ENCODE results near the gene PROCR.
"Not testable (repeated sequence)": the region's sequence is repeated elsewhere in the genome, so short reads cannot be mapped to it uniquely, and the experiment has no call there.

PROCR gene

GRCh38 chr20:35167787-35168186 is 4.1 kb upstream of the PROCR start:
- no peak for ATAC-seq
- no peak for TF ChIP-seq PPARA (CRISPR knock-in tag; IDR thresholded peaks at IDR 0.05; ENCODE audit: borderline replicate concordance)
- no peak for TF ChIP-seq RARB (CRISPR knock-in tag; IDR thresholded peaks at IDR 0.05)
- TF ChIP-seq ZNF8 (CRISPR knock-in tag; IDR thresholded peaks at IDR 0.05): no peak
- no peak for TF ChIP-seq POU6F1 (CRISPR knock-in tag; IDR thresholded peaks at IDR 0.05; ENCODE audit: borderline replicate concordance, low read depth)
- TF ChIP-seq OSR1 (CRISPR knock-in tag; IDR thresholded peaks at IDR 0.05): no peak
- TF ChIP-seq ISL1 (CRISPR knock-in tag; IDR thresholded peaks at IDR 0.05): no peak
- TF ChIP-seq ESRRG (CRISPR knock-in tag; IDR thresholded peaks at IDR 0.05): no peak
- TF ChIP-seq ZFP30 (CRISPR knock-in tag; IDR thresholded peaks at IDR 0.05): no peak
- no peak for TF ChIP-seq ZNF70 (CRISPR knock-in tag; IDR thresholded peaks at IDR 0.05)
- TF ChIP-seq BACH2 (CRISPR knock-in tag; IDR thresholded peaks at IDR 0.05; ENCODE audit: borderline replicate concordance): no peak
- no peak for TF ChIP-seq TSHZ2 (CRISPR knock-in tag; IDR thresholded peaks at IDR 0.05)
- no peak for TF ChIP-seq TOX (CRISPR knock-in tag; IDR thresholded peaks at IDR 0.05; ENCODE audit: borderline replicate concordance)
- TF ChIP-seq TCF4 (CRISPR knock-in tag; IDR thresholded peaks at IDR 0.05; ENCODE audit: borderline replicate concordance): no peak
- TF ChIP-seq CSDC2 (CRISPR knock-in tag; IDR thresholded peaks at IDR 0.05): no peak
- TF ChIP-seq ZFP3 (CRISPR knock-in tag; IDR thresholded peaks at IDR 0.05): no peak

GRCh38 chr20:35168701-35169409 is 3.0 kb upstream of the PROCR start:
- not testable (repeated sequence) for ATAC-seq

- TF ChIP-seq TOX (CRISPR knock-in tag; IDR thresholded peaks at IDR 0.05; ENCODE audit: borderline replicate concordance) (no peak), ZNF70 (CRISPR knock-in tag; IDR thresholded peaks at IDR 0.05) (no peak)
- ATAC-seq: no peak
These were observed 477 bp upstream of the PROCR start for GRCh38 chr20:35171438-35171752.

- no peak for TF ChIP-seq GLIS3 (CRISPR knock-in tag; IDR thresholded peaks at IDR 0.05)
- no peak for TF ChIP-seq ISL1 (CRISPR knock-in tag; IDR thresholded peaks at IDR 0.05)
- no peak for TF ChIP-seq ZC3H10 (CRISPR knock-in tag; IDR thresholded peaks at IDR 0.05)
- no peak for TF ChIP-seq CSRNP3 (CRISPR knock-in tag; IDR thresholded peaks at IDR 0.05)
- TF ChIP-seq ZFP3 (CRISPR knock-in tag; IDR thresholded peaks at IDR 0.05): no peak
- no peak for TF ChIP-seq RARB (CRISPR knock-in tag; IDR thresholded peaks at IDR 0.05)
- TF ChIP-seq ZNF565 (CRISPR knock-in tag; conservative IDR thresholded peaks at IDR 0.05; ENCODE audit: low read depth): no peak
- no peak for TF ChIP-seq CSDC2 (CRISPR knock-in tag; IDR thresholded peaks at IDR 0.05)
- no peak for TF ChIP-seq TSHZ2 (CRISPR knock-in tag; IDR thresholded peaks at IDR 0.05)
- TF ChIP-seq ESRRG (CRISPR knock-in tag; IDR thresholded peaks at IDR 0.05): no peak
- no peak for TF ChIP-seq ARNTL (CRISPR knock-in tag; IDR thresholded peaks at IDR 0.05; ENCODE audit: borderline replicate concordance, low read depth)
- TF ChIP-seq ZNF70 (CRISPR knock-in tag; IDR thresholded peaks at IDR 0.05): no peak
- no peak for TF ChIP-seq PATZ1 (CRISPR knock-in tag; IDR thresholded peaks at IDR 0.05; ENCODE audit: borderline replicate concordance)
- no peak for TF ChIP-seq TCF4 (CRISPR knock-in tag; IDR thresholded peaks at IDR 0.05; ENCODE audit: borderline replicate concordance)
- no peak for TF ChIP-seq BACH2 (CRISPR knock-in tag; IDR thresholded peaks at IDR 0.05; ENCODE audit: borderline replicate concordance)
- no peak for TF ChIP-seq CREB5 (CRISPR knock-in tag; IDR thresholded peaks at IDR 0.05; ENCODE audit: low read depth)
- no peak for TF ChIP-seq OSR1 (CRISPR knock-in tag; IDR thresholded peaks at IDR 0.05)
- no peak for TF ChIP-seq ZNF8 (CRISPR knock-in tag; IDR thresholded peaks at IDR 0.05)
- TF ChIP-seq TOX (CRISPR knock-in tag; IDR thresholded peaks at IDR 0.05; ENCODE audit: borderline replicate concordance): no peak
- no peak for ATAC-seq
These were observed 548 bp downstream of the PROCR start for GRCh38 chr20:35172434-35172806.
